Skeletal muscle tissue (tissue), 2 donors: ENCODE results near the gene SIDT1. TPM values are rescaled to one million over a fixed set of nuclear protein-coding genes. Genes with fewer than 3 reads are reported as not detected.

Experiments used
- small RNA-seq: library from RNA; depleted of rRNA; stranded (forward); fragments of <200 nt; gene quantifications from one replicate; pipeline ENCODE3, GENCODE V24; 2014
- total RNA-seq: library from RNA; depleted of rRNA; stranded (reverse); fragments of >200 nt; gene quantifications from one replicate; pipeline ENCODE4 v1.2.3, GENCODE V29; 2014

The SIDT1 gene
- total RNA-seq, 1 donor from 2014 or later: 2.1 TPM

Small RNAs within 50 kb of the gene (small RNA-seq; reads per million reads assigned to genes)
- gene MIR4446: not detected
- gene RN7SL767P: not detected

Other genes starting within 250 kb of the SIDT1 start
- 6.3 TPM for gene CFAP44, start 91.1 kb upstream of the SIDT1 start, total RNA-seq
- gene SPICE1, start 17.4 kb upstream of the SIDT1 start, total RNA-seq: 11.5 TPM
- gene USF3, start 164.1 kb downstream of the SIDT1 start, total RNA-seq: 8.4 TPM
- 65.2 TPM for gene NAA50, start 213.7 kb downstream of the SIDT1 start, total RNA-seq
- 37.6 TPM for gene ATP6V1A, start 214.5 kb downstream of the SIDT1 start, total RNA-seq